ENCODE results near the gene CCDC197. TPM values are rescaled to one million over a fixed set of nuclear protein-coding genes. Genes with fewer than 3 reads are reported as not detected.

CCDC197 gene
- total RNA-seq, 2 experiments from 2014 or later = not detected

GRCh38 chr14:93975791-93976476 lies 21.2 kb upstream of the CCDC197 start:
- H3K27me3 Mint-ChIP-seq = no peaks in the 10 kb centered on the region
- TF ChIP-seq CTCF (IDR thresholded peaks at IDR 0.05) = no peak
- H3K4me3 Mint-ChIP-seq = peak overlapping the region; percentile 45
- H3K36me3 Mint-ChIP-seq (ENCODE audit: low read depth) = peaks cover 37% of the 10 kb centered on the region
- intact Hi-C loops (cut with micrococcal nuclease) = loop anchor here (5.0 kb wide), 1 partner anchor 34 kb away; no protein-coding TSS in a partner anchor
- ATAC-seq (peak; percentile 8), DNase-seq (no peak)
- peaks cover 28% of the 10 kb centered on the region for H3K9me3 Mint-ChIP-seq
- POLR2A ChIA-PET = interaction anchor here (1.6 to 12.3 kb wide), 3 partner anchors 14 to 20 kb away, joined by 4 to 180 read pairs (median 4); no protein-coding TSS in a partner anchor
- peaks cover 81% of the 10 kb centered on the region for H3K4me1 Mint-ChIP-seq (ENCODE audit: low read depth)
- H3K27ac Mint-ChIP-seq = peak overlapping the region; percentile 91
- CTCF ChIA-PET = interaction anchor here (0.9 to 13.6 kb wide), 4 partner anchors 13 to 36 kb away, joined by 3 to 290 read pairs (median 4); no protein-coding TSS in a partner anchor

DNA sequence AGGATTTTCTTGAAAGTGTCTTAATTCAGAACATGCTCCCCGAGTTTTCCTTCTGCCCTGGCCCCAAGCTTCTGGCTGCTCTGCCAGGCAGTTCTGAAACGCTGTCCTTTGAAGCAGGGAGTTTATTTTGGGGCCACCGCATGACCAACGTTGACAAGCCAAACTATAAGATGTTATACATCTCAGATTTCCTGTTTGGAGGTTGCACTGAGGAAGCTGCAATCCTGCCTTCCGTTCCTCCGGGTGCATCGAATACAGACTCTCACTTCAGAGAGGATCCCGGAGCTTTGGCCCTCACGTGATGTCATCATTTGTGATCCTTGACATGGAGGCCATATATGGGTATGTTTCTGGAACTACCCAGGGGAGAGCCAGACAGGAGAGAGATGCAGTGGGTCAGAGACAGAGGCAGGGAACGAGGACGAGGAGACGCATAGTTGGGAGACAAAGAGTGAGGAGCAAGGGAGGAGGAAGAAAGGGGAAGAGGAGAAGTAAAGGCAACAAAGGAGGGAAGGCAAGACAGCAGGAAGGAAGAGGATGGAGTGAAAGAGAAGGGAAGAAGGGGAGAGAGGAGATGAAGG lies 20.5 kb upstream of the CCDC197 start, which contains the start of gene ASB2:
Gene ASB2 (minus strand): TSS at position 94 of the 581 bp plus-strand sequence. CDS start 12,031 bp downstream, outside the sequence.
- intact Hi-C loops (cut with micrococcal nuclease) = loop anchor here (5.0 kb wide), 1 partner anchor 34 kb away; no protein-coding TSS in a partner anchor
- Mint-ChIP-seq H3K9me3 (peaks cover 28% of the 10 kb centered on the region), H3K4me1 (ENCODE audit: low read depth) (peaks cover 76% of the 10 kb centered on the region), H3K4me3 (peak within 1 kb of the TSS; percentile 45), H3K27ac (peak within 1 kb of the TSS; percentile 91), H3K27me3 (no peaks in the 10 kb centered on the region), H3K36me3 (ENCODE audit: low read depth) (peaks cover 37% of the 10 kb centered on the region)
- POLR2A ChIA-PET = interaction anchor here (1.6 to 12.3 kb wide), 2 partner anchors 15 to 19 kb away, joined by 4 to 180 read pairs; no protein-coding TSS in a partner anchor
- ATAC-seq = no peak
- DNase-seq = no peak
- TF ChIP-seq CTCF (IDR thresholded peaks at IDR 0.05) = no peak
- CTCF ChIA-PET = interaction anchor here (0.9 to 13.6 kb wide), 3 partner anchors 14 to 37 kb away, joined by 3 to 290 read pairs (median 5); no protein-coding TSS in a partner anchor

- H3K27me3 Mint-ChIP-seq = no peaks in the 10 kb centered on the region
- intact Hi-C loops (cut with micrococcal nuclease) = loop anchor here (5.0 kb wide), 1 partner anchor 35 kb away; no protein-coding TSS in a partner anchor
These were observed 19.9 kb upstream of the CCDC197 start for GRCh38 chr14:93977171-93977570.

GRCh38 chr14:93977790-93978581 lies 19.1 kb upstream of the CCDC197 start:
- POLR2A ChIA-PET = interaction anchor here (0.8 to 12.3 kb wide), 13 partner anchors 9 to 51 kb away, joined by 3 to 180 read pairs (median 4); no protein-coding TSS in a partner anchor
- intact Hi-C loops (cut with micrococcal nuclease) = loop anchor here (2.0 to 5.0 kb wide), 2 partner anchors 17 to 36 kb away; no protein-coding TSS in a partner anchor
- TF ChIP-seq CTCF (IDR thresholded peaks at IDR 0.05) = no peak
- H3K4me1 Mint-ChIP-seq (ENCODE audit: low read depth) = peaks cover 66% of the 10 kb centered on the region
- DNase-seq (peak; percentile 89), ATAC-seq (peak; percentile 84)
- peak overlapping the region; percentile 91 for H3K27ac Mint-ChIP-seq
- CTCF ChIA-PET = interaction anchor here (0.8 to 13.6 kb wide), 10 partner anchors 9 to 38 kb away, joined by 3 to 290 read pairs (median 4); no protein-coding TSS in a partner anchor
- no peaks in the 10 kb centered on the region for H3K27me3 Mint-ChIP-seq
- peaks cover 28% of the 10 kb centered on the region for H3K9me3 Mint-ChIP-seq
- peaks cover 37% of the 10 kb centered on the region for H3K36me3 Mint-ChIP-seq (ENCODE audit: low read depth)
- peak overlapping the region; percentile 40 for H3K4me3 Mint-ChIP-seq

More at GRCh38 chr14:93977171-93977570, 19.9 kb upstream of the CCDC197 start:
- DNase-seq (no peak), ATAC-seq (no peak)
- Mint-ChIP-seq H3K9me3 (peaks cover 28% of the 10 kb centered on the region), H3K4me3 (peak overlapping the region; percentile 45), H3K27ac (peak overlapping the region; percentile 91), H3K4me1 (ENCODE audit: low read depth) (peaks cover 72% of the 10 kb centered on the region), H3K36me3 (ENCODE audit: low read depth) (peaks cover 37% of the 10 kb centered on the region)
- ChIA-PET POLR2A (interaction anchor here (1.6 to 12.3 kb wide), 4 partner anchors 8 to 21 kb away, joined by 4 to 180 read pairs (median 16); no protein-coding TSS in a partner anchor), CTCF (interaction anchor here (1.7 to 13.6 kb wide), 3 partner anchors 14 to 37 kb away, joined by 5 to 290 read pairs (median 7); no protein-coding TSS in a partner anchor)
- TF ChIP-seq CTCF (IDR thresholded peaks at IDR 0.05) = no peak
